ENCODE data around the gene GBP1.

DNA sequence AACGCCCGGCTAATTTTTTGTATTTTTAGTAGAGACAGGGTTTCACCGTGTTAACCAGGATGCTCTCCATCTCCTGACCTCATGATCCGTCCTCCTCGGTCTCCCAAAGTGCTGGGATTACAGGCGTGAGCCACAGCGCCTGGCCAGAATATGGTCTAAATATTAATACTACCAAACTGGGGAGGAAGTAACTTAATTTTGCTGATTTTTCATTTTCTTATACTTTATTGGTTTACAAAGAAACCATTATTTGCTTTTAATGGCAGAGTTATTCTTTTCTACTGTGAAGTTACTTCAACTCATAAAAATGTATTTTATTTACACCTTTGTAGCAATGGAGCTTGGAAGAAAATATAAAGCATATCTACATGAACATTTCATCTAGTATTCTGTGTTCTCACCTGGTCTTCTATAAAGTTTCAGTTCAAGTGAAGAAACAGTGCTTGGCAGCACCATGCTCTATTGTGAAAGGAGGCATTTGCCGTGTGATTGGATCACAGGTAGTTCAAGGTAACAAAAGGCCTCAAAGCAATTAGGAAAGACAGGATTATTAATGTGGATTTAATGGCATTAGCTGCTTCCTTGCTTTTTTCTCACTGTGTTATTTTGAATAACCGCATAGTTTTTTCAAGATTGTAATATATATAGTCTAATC, 13.6 kb downstream of the GBP1 start:
- TF ChIP-seq, protein P1, sequence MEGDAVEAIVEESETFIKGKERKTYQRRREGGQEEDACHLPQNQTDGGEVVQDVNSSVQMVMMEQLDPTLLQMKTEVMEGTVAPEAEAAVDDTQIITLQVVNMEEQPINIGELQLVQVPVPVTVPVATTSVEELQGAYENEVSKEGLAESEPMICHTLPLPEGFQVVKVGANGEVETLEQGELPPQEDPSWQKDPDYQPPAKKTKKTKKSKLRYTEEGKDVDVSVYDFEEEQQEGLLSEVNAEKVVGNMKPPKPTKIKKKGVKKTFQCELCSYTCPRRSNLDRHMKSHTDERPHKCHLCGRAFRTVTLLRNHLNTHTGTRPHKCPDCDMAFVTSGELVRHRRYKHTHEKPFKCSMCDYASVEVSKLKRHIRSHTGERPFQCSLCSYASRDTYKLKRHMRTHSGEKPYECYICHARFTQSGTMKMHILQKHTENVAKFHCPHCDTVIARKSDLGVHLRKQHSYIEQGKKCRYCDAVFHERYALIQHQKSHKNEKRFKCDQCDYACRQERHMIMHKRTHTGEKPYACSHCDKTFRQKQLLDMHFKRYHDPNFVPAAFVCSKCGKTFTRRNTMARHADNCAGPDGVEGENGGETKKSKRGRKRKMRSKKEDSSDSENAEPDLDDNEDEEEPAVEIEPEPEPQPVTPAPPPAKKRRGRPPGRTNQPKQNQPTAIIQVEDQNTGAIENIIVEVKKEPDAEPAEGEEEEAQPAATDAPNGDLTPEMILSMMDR (IDR thresholded peaks at IDR 0.05 in 2 of 3, conservative IDR thresholded peaks at IDR 0.05 in 1 of 3; ENCODE audit: control insufficient read depth in 2 of 3, extremely low read depth in 1 of 3, insufficient read depth in 1 of 3, low read depth in 3 of 3, low read length in 3 of 3), result no peak
- TF ChIP-seq NFIC (IDR thresholded peaks at IDR 0.05; ENCODE audit: low read depth, low read length), result no peak
- TF ChIP-seq EED (IDR thresholded peaks at IDR 0.05; ENCODE audit: low read depth), result no peak
- TF ChIP-seq FOS (IDR thresholded peaks at IDR 0.05; ENCODE audit: borderline replicate concordance, extremely low read depth, insufficient read length), result no peak
- TF ChIP-seq CREB1 (IDR thresholded peaks at IDR 0.05; ENCODE audit: low read depth), result no peak
- no peak for TF ChIP-seq SUPT20H (IDR thresholded peaks at IDR 0.05; ENCODE audit: borderline replicate concordance, control insufficient read depth, low read depth, low read length)
- no peak for TF ChIP-seq JUND (IDR thresholded peaks at IDR 0.05; ENCODE audit: low read depth, low read length)
- TF ChIP-seq EZH2 (IDR thresholded peaks at IDR 0.05; ENCODE audit: borderline replicate concordance, control insufficient read depth, low read depth, low read length), result no peak
- TF ChIP-seq SUZ12 (IDR thresholded peaks at IDR 0.05; ENCODE audit: unreplicated experiment), result no peak
- TF ChIP-seq POLR2A (IDR thresholded peaks at IDR 0.05; ENCODE audit: low read depth, low read length), result no peak
- no peak for TF ChIP-seq YBX1 (IDR thresholded peaks at IDR 0.05)
- no peak for TF ChIP-seq TCF7 (IDR thresholded peaks at IDR 0.05; ENCODE audit: borderline replicate concordance)
- TF ChIP-seq, protein P2, sequence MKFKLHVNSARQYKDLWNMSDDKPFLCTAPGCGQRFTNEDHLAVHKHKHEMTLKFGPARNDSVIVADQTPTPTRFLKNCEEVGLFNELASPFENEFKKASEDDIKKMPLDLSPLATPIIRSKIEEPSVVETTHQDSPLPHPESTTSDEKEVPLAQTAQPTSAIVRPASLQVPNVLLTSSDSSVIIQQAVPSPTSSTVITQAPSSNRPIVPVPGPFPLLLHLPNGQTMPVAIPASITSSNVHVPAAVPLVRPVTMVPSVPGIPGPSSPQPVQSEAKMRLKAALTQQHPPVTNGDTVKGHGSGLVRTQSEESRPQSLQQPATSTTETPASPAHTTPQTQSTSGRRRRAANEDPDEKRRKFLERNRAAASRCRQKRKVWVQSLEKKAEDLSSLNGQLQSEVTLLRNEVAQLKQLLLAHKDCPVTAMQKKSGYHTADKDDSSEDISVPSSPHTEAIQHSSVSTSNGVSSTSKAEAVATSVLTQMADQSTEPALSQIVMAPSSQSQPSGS (IDR thresholded peaks at IDR 0.05; ENCODE audit: low read length), result no peak
- TF ChIP-seq ZSCAN29 (IDR thresholded peaks at IDR 0.05), result no peak
